ENCODE data around the gene ZBED6. TPM values are rescaled to one million over a fixed set of nuclear protein-coding genes. Genes with fewer than 3 reads are reported as not detected.
A peak's percentile ranks its signal among the peaks of the same experiment; 100 is the strongest.
"Not testable (repeated sequence)": the region's sequence is repeated elsewhere in the genome, so short reads cannot be mapped to it uniquely, and the experiment has no call there.

ZBED6 gene
- polyA plus RNA-seq, 1 donor, result 17.1 TPM

- DNase-seq, result no peak
Observed at GRCh38 chr1:203778146-203778545, 17.3 kb upstream of the ZBED6 start.

GRCh38 chr1:203778789-203779188, 16.6 kb upstream of the ZBED6 start:
- no peak for DNase-seq

GRCh38 chr1:203781962-203782361, 13.5 kb upstream of the ZBED6 start:
- DNase-seq, result no peak

GRCh38 chr1:203789966-203790365, 5.5 kb upstream of the ZBED6 start:
- no peak for DNase-seq

GRCh38 chr1:203791498-203791897, 3.9 kb upstream of the ZBED6 start:
- no peak for DNase-seq

- no peak for DNase-seq
Observed at GRCh38 chr1:203792486-203792885, 2.9 kb upstream of the ZBED6 start.

- DNase-seq, result not testable (repeated sequence)
Observed at GRCh38 chr1:203793561-203793960, 1.9 kb upstream of the ZBED6 start.

- DNase-seq, result no peak
Observed at GRCh38 chr1:203794764-203795440, 521 bp upstream of the ZBED6 start.

- peak; percentile 51 for DNase-seq
Observed at GRCh38 chr1:203796236-203796605, 798 bp downstream of the ZBED6 start.

- no peak for DNase-seq
Observed at GRCh38 chr1:203797216-203797615, 1.8 kb downstream of the ZBED6 start.

GRCh38 chr1:203797948-203798655, 2.7 kb downstream of the ZBED6 start:
- no peak for DNase-seq

GRCh38 chr1:203799157-203799556, 3.7 kb downstream of the ZBED6 start:
- no peak for DNase-seq

- DNase-seq, result no peak
Observed at GRCh38 chr1:203799971-203800370, 4.5 kb downstream of the ZBED6 start.

- DNase-seq, result no peak
Observed at GRCh38 chr1:203805689-203806088, 10.3 kb downstream of the ZBED6 start.

GRCh38 chr1:203807196-203807595, 11.8 kb downstream of the ZBED6 start:
- no peak for DNase-seq

- no peak for DNase-seq
Observed at GRCh38 chr1:203813581-203814341, 18.3 kb downstream of the ZBED6 start.

- no peak for DNase-seq
Observed at GRCh38 chr1:203818399-203818798, 23.0 kb downstream of the ZBED6 start.

GRCh38 chr1:203823306-203823705, 27.9 kb downstream of the ZBED6 start:
- no peak for DNase-seq

GRCh38 chr1:203826175-203826574, 30.8 kb downstream of the ZBED6 start:
- no peak for DNase-seq

- DNase-seq, result no peak
Observed at GRCh38 chr1:203828002-203828401, 32.6 kb downstream of the ZBED6 start.

GRCh38 chr1:203828503-203828902, 33.1 kb downstream of the ZBED6 start:
- no peak for DNase-seq

GRCh38 chr1:203829247-203829646, 33.8 kb downstream of the ZBED6 start:
- not testable (repeated sequence) for DNase-seq

- no peak for DNase-seq
Observed at GRCh38 chr1:203835476-203835875, 40.1 kb downstream of the ZBED6 start.

Measured in left kidney (tissue), 2 donors.